HG03066 (cell line): ENCODE measurements around the gene SP4.
A peak's percentile ranks its signal among the peaks of the same experiment; 100 is the strongest.

Experiments
- ATAC-seq: cut with Tn5 transposase; IDR thresholded peaks from one replicate; pipeline ENCODE4 v1.9.1; 2021; ENCODE audit warnings: low read depth; ENCODE audit not compliant: unreplicated experiment

SP4 gene

DNA sequence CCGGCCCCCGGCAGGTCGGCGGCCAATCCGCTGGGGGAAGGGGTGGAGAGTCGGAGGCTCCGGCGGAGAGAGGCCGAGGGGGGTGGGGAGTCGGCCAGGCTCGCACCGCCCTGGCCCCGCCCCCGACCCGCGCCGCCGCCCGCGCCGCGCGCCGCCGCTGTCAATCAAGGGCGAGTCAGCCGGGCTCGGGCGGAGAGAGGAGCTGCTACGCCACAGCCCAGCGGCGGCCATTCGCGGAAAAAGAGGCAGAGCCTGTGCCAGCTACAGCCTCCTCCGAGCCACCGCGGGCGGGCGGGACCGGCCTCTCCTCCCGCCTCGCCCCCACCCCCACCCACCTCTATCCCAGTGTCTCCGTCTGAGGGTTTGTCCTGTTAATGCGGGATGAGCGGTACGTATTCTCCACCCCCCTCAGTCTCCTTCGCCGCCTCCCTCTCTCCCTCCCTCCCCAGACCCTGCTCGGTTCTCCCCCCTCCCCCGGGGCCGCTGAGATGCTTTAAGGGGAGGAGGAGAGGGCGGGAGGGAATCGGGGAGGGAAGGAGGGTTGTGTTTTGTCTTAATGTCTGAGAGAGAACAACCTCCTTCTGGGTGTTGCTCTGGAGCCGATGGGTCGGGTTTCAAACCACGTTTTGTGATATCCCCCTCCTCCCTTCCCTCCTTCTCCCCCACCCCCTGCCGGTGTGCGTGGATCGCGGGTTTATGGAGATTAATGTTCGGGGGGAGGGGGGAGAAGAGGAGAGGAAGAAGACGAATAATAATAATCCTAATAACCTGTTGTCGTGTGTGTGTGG, at the start of gene SP4:
TSS of gene SP4 (plus strand) at position 213 of the 788 bp plus-strand sequence. CDS start at position 382, 169 bp downstream.
- ATAC-seq = peak; percentile 66

DNA sequence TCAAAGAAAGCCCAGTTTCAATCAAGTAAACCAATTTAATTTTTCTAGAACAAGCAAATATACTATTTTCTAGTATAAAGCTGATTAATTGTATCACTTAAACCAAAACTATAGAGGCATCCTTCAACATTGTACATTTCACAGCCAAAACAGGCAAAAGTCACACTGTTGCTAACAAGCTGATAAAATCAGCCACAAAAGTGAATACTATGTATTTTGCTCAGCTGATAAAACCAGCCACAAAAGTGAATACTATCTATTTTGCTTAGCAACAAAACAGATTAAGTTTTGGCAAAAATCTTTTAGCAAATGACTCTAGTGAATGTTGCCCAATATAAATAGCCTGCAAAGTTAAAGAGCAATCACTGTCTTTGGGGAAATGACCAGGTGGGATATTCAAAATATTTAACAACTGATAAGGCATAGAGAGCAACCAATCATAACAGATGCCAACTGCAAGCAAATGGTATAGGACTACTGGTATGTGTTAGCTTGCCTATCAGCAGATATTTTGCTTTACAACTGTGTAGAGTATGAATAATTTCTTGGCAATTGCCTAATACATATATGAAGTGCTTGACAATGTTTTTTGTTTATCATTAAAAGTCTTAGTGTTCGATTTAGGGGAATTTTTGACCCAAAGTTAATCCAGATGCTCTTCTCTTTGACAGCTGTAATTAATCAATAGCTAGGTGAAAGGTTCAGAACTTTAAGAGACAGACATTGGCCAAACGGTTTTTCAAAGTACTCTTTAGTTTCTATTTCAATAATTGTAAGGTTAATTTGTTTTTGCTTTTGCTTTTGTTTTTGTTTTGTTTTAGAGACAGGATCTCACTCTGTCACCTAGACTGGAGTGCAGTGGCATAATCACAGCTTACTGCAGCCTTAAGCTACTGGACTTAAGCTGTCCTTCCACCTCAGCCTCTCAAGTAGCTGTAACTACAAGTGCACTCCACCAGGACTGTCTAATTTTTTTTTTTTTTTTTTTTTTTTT, 44.4 kb upstream of the SP4 start:
- ATAC-seq = peak; percentile 90

DNA sequence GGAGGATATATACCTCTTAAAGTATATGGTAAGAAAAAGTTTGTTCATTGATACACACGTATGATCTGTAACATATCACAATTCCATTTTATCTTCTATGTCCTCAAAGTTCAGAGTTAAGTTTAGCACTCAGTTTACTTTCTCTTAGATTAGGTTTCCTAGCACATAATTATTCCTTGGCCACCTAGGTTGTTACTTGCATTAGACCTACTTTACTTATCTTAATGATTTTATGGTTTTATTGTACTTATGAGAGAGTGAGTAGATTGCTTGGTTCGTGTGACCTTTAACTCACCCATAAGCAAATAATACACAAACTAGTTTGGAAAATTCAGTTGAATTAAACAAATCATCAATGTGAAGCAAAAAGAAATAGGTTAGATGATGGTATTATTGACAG, 33.9 kb upstream of the SP4 start:
- no peak for ATAC-seq

DNA sequence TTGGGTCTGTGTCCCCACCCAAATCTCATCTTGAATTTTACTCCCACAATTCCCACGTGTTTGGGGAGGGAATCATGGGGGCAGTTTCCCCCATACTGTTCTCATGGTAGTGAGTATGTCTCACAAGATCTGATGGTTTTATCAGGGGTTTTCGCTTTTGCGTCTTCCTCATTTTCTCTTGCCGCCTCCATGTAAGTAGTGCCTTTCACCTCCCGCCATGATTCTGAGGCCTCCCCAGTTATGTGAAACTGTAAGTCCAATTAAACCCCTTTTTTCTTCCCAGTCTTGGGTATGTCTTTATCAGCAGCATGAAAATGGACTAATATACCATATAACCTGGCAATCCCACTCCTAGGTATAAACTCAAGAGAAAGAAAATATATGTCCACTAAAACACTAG, 25.9 kb upstream of the SP4 start:
- no peak for ATAC-seq

DNA sequence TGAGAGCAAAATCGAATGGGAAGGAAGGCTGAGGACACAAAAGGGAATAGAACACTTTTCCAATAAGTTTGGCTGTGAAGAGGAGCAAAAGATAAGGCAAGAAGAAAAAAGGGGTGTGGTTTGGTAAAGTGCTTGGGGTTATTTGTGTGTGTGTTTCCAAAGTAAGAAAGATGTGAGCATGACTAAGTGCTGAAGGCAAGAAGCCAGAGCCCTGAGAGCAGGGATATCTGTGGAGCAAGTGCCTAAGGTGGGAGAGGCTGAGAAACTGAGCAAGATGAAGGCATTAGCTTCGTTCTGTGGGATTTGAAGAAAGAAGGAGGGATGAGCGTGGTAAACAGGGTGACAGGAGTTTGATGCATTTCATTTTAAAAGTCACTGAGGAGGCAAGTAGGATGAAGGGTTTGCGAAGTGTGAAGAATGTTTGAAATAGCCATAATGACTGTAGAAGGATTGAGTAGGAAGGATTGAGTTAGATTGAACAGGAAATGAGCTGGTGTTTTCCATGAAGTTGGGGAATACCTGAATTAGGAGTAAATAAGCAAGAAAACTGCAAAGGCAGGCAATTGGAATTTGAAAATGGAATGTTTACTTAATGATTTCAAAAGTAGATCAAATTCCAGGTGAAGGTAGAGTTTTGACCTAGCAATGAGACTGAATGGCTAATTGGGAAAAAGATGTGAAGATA, 19.9 kb upstream of the SP4 start:
- ATAC-seq = no peak

DNA sequence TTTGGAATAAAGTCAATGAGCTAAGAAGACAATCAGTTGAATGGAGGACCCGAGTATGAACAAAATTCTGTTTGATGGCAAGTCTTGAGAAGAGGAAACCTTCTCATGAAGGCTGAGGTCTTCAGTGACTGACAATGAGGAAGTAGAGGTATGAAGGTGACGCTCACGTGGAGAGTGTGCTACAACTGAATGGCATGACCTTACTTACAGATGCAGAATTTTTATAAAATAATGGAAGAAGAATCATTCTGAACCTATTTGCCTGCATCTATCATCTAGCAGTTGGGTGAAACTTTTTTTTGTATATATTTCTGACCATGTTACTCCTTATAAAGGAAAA, 19.4 kb upstream of the SP4 start:
- ATAC-seq = no peak

DNA sequence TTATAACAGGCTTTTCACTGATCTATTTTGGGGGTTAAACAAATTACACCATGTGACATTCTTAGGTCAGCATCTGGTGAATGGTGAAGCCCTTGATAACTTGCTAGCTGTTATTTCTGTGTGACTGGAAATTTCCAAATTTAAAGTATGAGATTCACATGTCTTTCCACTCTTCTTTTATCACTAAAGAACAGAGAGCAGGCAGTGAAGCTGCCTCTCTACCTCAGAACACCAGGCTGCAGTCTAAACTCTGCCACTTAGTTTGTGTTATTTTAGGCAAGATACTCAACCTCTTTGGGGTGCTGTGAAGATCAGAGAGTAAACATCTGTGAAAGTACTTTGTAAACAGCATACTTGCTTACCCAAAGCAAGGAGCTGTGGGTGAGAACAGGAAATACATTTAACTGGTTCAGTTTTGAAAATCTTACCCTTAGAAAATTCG, 15.5 kb upstream of the SP4 start:
- ATAC-seq = peak; percentile 75

DNA sequence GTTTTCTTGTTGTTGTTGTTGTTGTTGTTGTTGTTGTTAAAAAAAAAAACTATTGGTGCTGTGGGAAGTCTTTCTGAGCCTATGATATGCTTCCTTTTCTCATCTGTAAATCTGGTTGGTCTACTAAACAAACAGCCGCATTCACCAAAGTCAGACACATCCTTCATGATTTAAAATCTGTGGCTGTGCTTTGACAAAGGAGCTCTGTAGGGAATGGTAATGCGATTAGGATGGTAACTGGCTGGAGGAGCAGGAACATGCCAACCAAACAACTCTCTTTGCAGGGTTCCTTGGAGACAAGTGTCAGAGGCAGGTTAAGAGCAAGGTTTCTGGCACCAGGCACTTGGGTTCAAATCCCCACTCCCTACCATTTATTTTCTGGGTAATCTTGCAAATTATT, 14.9 kb upstream of the SP4 start:
- no peak for ATAC-seq

DNA sequence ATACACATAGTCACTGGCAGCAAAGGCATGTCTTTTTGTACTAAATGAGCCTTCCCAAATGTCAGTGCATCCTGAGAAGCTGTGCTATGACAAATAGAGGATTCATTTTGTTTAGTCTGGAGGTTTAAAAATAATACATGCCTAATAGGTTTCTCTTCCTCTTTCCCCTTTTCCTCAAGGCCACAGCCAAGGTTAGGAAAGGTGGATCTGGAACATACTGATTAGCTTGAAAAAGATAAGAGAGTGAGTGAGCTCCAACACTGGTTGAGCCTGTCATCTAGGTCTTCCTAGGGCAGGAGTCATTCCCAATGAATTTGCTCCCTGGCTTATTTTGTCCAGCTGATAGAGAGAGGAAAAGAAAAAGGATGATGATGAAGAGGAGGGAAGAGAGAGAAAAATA, 14.4 kb upstream of the SP4 start:
- no peak for ATAC-seq

DNA sequence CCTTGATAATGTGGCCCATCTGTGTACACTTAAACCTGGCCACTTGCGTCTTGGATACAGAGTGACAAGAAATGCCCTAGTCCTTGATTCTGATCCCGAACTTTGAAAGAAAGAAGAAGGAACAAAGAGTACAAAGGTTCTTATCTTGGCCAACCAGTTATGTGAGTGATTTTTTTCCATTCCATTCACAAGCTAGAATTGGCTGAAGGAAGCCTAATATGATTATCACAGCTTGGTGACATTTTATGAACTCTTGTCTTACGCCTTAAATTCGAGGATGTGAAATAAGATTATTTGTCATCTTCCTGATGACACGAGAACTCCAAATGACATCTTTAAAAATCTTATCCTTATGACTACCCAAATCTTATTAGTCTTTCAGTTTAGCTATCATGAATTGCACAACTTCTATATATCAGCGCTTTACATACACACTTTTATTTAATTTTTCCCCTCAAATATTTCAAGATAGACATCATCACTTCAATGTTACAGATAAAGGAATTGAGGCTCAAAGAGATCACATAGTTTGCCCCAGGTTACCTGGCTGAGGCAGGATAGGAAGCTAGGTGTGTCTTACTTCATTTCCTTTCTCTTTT, 13.0 kb upstream of the SP4 start:
- no peak for ATAC-seq

DNA sequence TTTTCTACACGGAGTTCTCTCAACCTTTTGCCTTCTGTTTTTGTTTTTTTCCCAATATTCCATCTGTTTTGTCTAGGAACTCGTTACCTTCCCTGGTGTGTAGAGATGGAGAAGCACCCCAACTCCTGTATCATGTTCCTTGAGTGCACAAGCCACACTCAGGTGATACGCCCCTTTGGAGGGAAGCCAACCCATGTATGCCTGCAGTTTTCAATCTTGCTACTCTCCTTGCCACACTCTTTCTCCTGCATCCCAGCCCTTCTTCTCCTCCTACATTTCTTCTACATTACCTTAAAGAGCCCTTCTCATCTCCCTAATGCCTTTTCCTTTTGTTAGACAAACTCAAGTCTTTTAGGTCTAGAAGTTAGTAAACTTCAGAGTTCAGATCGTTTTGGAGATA, 10.2 kb upstream of the SP4 start:
- no peak for ATAC-seq

DNA sequence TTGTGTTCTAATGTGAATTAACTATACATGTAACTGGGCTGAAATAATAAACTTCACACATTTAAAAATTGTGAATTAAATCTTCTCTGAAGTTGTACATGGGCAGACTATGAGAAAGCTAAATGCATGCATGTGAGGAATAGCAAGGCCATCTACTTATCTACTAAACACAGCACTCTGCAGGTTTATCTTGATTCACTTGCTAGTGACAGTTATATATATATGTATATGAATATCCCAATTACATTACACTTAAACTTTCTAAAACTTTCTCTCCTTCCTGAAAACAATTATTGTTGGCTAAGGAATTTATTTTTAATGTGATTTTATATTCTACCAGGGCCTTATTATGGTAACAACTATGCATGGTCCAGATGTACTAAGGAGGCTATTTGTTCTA, 5.1 kb upstream of the SP4 start:
- no peak for ATAC-seq

DNA sequence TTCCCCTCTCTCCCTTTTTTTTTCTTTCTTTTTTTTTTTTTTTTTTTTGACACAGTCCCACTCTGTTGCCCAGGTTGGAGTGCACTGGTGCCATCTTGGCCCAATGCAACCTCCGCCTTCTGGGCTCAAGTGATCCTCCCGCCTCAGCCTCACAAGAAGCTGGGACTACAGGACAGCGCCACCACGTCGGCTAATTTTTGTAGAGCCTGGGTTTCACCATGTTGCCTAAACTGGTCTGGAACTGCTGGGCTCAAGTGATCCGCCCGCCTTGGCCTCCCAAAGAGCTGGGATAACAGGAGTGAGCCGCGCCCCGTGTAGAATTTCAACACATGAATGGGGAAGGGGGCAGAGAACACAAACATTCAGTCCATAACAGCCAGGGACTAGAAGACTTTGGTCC, 2.6 kb upstream of the SP4 start:
- no peak for ATAC-seq

DNA sequence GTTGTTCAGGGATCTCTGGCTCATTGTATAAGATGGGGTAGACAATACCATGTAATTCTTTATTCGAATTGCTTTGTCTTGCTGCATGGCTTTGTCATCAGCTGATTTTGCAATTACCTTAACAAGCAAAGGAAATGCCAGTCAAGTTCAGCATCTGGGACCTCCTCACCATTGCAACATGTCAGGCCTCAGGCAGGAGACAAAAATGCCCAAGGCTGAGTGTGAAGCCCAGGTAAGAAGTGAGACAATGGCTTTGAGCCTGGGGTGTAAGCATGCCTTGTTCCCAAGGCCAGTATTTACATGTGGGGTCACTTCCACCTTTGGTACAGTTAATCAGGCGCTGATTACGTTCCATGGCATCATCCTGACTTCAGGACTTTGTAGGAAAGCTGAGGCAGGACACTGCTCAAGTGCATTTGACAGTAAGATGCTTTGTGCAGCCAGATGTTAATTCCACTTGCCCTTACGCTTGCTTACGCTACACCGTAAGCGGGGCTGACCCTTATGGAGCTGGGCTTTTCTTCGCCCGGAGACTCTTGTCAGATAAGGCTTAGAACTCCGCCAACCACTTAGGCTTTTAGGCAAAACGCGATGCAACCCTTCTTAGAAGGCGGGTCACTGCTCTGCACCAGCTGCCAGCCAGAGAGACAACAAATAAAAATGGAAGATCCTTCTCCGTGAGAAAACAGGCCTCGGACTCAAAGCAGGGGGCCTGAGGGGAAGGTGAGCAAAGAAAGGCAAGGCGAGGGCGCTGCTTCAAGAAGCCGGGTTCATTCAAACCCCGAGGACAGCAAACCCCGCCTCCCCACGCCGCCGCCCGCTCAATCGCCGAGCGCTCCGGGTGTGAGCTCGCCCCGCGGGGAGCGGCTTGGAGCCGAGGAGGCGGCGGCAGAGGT, 1.3 kb upstream of the SP4 start:
- no peak for ATAC-seq

DNA sequence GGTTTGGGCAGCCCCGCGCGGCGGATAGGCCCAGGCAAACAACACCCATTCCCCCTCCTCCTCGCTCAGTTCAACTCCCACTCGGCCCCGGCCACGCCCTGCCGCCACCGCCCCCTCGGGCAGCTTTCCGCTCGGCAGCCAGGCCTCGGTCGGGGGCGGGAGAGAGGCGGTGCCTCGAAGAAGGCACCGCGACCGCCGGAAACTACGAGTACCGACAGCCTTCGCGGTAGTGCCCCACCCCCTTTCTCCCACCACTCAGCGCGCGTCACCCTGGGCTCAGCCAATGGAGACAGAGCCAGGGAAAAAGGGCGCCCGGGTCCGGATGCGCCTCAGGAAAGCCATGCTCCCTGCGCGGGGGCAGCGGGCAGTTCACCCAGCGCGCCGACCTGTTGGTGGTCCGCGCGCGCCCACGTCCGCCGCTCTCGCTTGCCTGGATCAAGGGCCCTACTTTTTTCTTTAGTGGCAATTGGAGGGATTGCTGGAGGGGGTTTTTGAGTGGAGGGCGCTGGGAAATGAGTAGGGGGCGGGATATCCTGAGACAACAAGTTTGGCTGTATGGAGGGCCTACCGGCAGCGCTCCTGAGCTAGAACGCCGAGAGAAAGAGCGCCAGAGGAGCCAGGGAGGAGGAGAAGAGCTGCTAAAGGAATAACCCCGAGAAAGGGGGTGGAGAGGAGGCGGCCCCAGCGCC, 557 bp upstream of the SP4 start:
- peak; percentile 71 for ATAC-seq

DNA sequence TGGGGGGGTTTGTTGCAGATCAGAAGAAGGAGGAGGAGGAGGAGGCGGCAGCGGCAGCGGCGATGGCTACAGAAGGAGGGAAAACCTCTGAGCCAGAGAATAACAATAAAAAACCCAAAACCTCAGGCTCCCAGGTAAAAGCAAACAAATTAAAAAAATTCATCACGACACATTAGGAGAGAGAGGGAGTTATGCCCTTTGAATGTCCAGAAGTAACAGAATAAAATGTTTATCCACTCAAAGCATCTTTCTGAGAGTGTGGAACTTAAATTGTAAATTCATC, 717 bp downstream of the SP4 start:
- no peak for ATAC-seq

DNA sequence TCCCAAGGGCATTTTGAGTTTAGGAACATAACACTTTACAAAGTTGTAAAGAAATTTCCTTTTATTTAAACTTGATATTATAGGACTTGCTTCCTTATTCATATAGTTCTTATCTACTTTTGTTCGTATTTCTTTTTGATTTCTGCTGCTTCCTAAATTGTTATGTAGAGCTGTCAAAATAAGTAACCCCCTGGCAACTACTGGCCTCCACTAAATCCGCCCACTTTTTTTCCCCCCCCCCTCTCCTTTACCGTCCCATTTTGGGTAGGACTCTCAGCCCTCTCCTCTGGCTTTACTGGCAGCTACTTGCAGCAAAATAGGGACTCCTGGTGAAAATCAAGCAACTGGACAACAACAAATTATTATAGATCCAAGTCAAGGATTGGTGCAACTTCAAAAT, 1.1 kb downstream of the SP4 start:
- no peak for ATAC-seq

DNA sequence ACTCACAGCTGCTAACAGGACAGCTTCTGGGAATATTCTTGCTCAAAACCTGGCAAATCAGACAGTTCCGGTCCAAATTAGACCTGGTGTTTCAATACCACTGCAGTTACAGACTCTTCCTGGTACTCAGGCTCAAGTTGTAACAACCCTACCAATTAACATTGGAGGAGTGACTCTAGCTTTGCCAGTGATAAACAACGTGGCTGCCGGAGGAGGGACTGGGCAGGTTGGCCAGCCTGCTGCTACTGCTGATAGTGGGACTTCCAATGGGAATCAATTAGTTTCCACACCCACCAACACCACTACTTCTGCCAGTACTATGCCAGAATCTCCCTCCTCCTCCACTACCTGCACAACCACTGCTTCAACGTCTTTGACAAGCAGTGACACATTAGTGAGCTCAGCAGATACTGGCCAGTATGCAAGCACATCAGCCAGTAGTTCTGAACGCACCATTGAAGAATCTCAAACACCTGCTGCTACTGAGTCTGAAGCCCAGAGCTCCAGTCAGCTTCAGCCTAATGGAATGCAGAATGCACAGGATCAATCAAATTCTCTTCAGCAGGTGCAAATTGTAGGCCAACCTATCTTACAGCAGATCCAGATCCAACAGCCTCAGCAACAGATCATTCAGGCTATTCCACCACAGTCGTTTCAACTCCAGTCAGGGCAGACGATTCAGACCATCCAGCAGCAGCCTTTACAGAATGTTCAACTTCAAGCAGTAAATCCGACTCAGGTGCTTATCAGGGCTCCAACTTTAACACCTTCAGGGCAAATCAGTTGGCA, 2.1 kb downstream of the SP4 start:
- no peak for ATAC-seq

DNA sequence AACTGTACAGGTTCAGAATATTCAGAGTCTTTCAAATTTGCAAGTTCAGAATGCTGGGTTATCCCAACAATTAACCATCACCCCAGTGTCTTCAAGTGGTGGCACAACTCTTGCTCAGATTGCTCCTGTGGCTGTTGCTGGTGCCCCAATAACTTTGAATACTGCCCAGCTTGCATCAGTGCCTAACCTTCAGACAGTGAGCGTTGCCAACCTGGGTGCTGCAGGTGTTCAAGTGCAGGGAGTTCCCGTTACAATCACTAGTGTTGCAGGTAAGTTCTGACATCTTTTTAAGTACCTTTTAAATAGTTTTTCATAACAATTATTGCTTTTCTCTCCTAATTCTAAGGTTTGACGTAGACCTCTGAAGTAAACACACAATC, 2.7 kb downstream of the SP4 start:
- no peak for ATAC-seq
